Measurements from ENCODE around the gene ZNF580. TPM values are rescaled to one million over a fixed set of nuclear protein-coding genes. Genes with fewer than 3 reads are reported as not detected.

ZNF580 gene
- total and polyA plus RNA-seq, 2 donors = 6.4 to 32.9 TPM

Other genes with a start within 250 kb of the ZNF580 start
- 120 TPM for gene UBE2S, start 233.2 kb upstream of the ZNF580 start, total RNA-seq
- gene UBE2S, start 233.2 kb upstream of the ZNF580 start, polyA plus RNA-seq = 14.6 TPM
- gene SHISA7, start 197.7 kb upstream of the ZNF580 start, total RNA-seq = 0.05 TPM
- gene SHISA7, start 197.7 kb upstream of the ZNF580 start, polyA plus RNA-seq = 0.11 TPM
- gene ISOC2, start 179.4 kb upstream of the ZNF580 start, total RNA-seq = 26.4 TPM
- 24.8 TPM for gene ISOC2, start 179.4 kb upstream of the ZNF580 start, polyA plus RNA-seq
- gene C19orf85, start 176.3 kb upstream of the ZNF580 start, total RNA-seq = not detected
- not detected for gene C19orf85, start 176.3 kb upstream of the ZNF580 start, polyA plus RNA-seq
- 1.1 TPM for gene ZNF628, start 164.4 kb upstream of the ZNF580 start, total RNA-seq
- gene ZNF628, start 164.4 kb upstream of the ZNF580 start, polyA plus RNA-seq = 4.8 TPM
- 116 TPM for gene NAT14, start 155.8 kb upstream of the ZNF580 start, total RNA-seq
- 58.2 TPM for gene NAT14, start 155.8 kb upstream of the ZNF580 start, polyA plus RNA-seq
- gene SSC5D, start 152.6 kb upstream of the ZNF580 start, total RNA-seq = 0.80 TPM
- 1.8 TPM for gene SSC5D, start 152.6 kb upstream of the ZNF580 start, polyA plus RNA-seq
- not detected for gene SBK2, start 103.9 kb upstream of the ZNF580 start, total RNA-seq
- not detected for gene SBK2, start 103.9 kb upstream of the ZNF580 start, polyA plus RNA-seq
- not detected for gene SBK3, start 95.5 kb upstream of the ZNF580 start, total RNA-seq
- gene SBK3, start 95.5 kb upstream of the ZNF580 start, polyA plus RNA-seq = 0.11 TPM
- gene ZNF579, start 60.2 kb upstream of the ZNF580 start, total RNA-seq = 2.3 TPM
- 5.5 TPM for gene ZNF579, start 60.2 kb upstream of the ZNF580 start, polyA plus RNA-seq
- gene FIZ1, start 41.5 kb upstream of the ZNF580 start, total RNA-seq = 4.6 TPM
- gene FIZ1, start 41.5 kb upstream of the ZNF580 start, polyA plus RNA-seq = 11.9 TPM
- 13.3 TPM for gene ZNF524, start 40.7 kb upstream of the ZNF580 start, total RNA-seq
- 25.0 TPM for gene ZNF524, start 40.7 kb upstream of the ZNF580 start, polyA plus RNA-seq
- 0.85 TPM for gene ZNF865, start 35.4 kb upstream of the ZNF580 start, total RNA-seq
- 7.2 TPM for gene ZNF865, start 35.4 kb upstream of the ZNF580 start, polyA plus RNA-seq
- gene ZNF784, start 16.4 kb upstream of the ZNF580 start, total RNA-seq = 2.7 TPM
- gene ZNF784, start 16.4 kb upstream of the ZNF580 start, polyA plus RNA-seq = 5.4 TPM
- gene ZNF581, start 2.6 kb downstream of the ZNF580 start, total RNA-seq = 19.0 TPM
- 22.9 TPM for gene ZNF581, start 2.6 kb downstream of the ZNF580 start, polyA plus RNA-seq
- 6.2 TPM for gene CCDC106, start 7.2 kb downstream of the ZNF580 start, total RNA-seq
- 17.2 TPM for gene CCDC106, start 7.2 kb downstream of the ZNF580 start, polyA plus RNA-seq
- 137 TPM for gene U2AF2, start 14.0 kb downstream of the ZNF580 start, total RNA-seq
- gene U2AF2, start 14.0 kb downstream of the ZNF580 start, polyA plus RNA-seq = 123 TPM
- 9.9 TPM for gene EPN1, start 34.2 kb downstream of the ZNF580 start, total RNA-seq
- gene EPN1, start 34.2 kb downstream of the ZNF580 start, polyA plus RNA-seq = 34.6 TPM
- not detected for gene NLRP9, start 97.4 kb downstream of the ZNF580 start, total RNA-seq
- gene NLRP9, start 97.4 kb downstream of the ZNF580 start, polyA plus RNA-seq = 0.02 TPM
- 0.33 TPM for gene RFPL4A, start 118.1 kb downstream of the ZNF580 start, total RNA-seq
- 0.23 TPM for gene RFPL4A, start 118.1 kb downstream of the ZNF580 start, polyA plus RNA-seq
- gene RFPL4AL1, start 128.1 kb downstream of the ZNF580 start, total RNA-seq = 0.28 TPM
- 0.05 TPM for gene RFPL4AL1, start 128.1 kb downstream of the ZNF580 start, polyA plus RNA-seq
- gene NLRP11, start 191.0 kb downstream of the ZNF580 start, total RNA-seq = under 0.01 TPM
- 0.02 TPM for gene NLRP11, start 191.0 kb downstream of the ZNF580 start, polyA plus RNA-seq
- gene NLRP4, start 195.5 kb downstream of the ZNF580 start, total RNA-seq = under 0.01 TPM
- 0.09 TPM for gene NLRP4, start 195.5 kb downstream of the ZNF580 start, polyA plus RNA-seq

Measured in thymus (tissue), 2 donors.